SH-SY5Y (cell line): Measurements from ENCODE around the gene IFNG-AS1.

ENCODE experiments used
- GATA2 ChIP-seq: IDR thresholded peaks from 2 replicates; pipeline ENCODE4 v1.6.1; 2011; ENCODE audit warnings: mild to moderate bottlenecking, low read depth, low read length
- GATA3 ChIP-seq: IDR thresholded peaks from 2 replicates; pipeline ENCODE4 v1.6.1; 2011; ENCODE audit warnings: low read depth, mild to moderate bottlenecking, low read length, moderate library complexity

GRCh38 chr12:67964456-67964855 is 24.8 kb upstream of the IFNG-AS1 start:
- TF ChIP-seq GATA2 (no peak), GATA3 (no peak)
